Mesenchymal stem cell (in vitro differentiated cells and primary cell): ENCODE results near the gene MEAF6.

Experiments used
- DNase-seq: peaks from one replicate; pipeline ENCODE4 v3.0.0-alpha.2; 2013
- H2AFZ ChIP-seq: one replicate; pipeline ENCODE4 v1.6.1; 2013; ENCODE audit warnings: low read depth, mild to moderate bottlenecking, control low read depth, inconsistent platforms, low read length, moderate library complexity
- H2AK5ac ChIP-seq: 2 replicates; pipeline ENCODE4 v1.6.1; 2013; ENCODE audit warnings: low read length, moderate library complexity, mild to moderate bottlenecking, inconsistent platforms; ENCODE audit not compliant: severe bottlenecking
- H2BK120ac ChIP-seq: one replicate; pipeline ENCODE4 v1.6.1; 2013; ENCODE audit warnings: low read depth, mild to moderate bottlenecking, inconsistent platforms, low read length, moderate library complexity
- H2BK12ac ChIP-seq, 2 experiments: one replicate each; pipeline ENCODE4 v1.6.1; 2013; ENCODE audit warnings: inconsistent platforms in 2 of 2, low read length in 2 of 2, mild to moderate bottlenecking in 2 of 2, moderate library complexity in 2 of 2, control low read depth in 1 of 2
- H2BK15ac ChIP-seq: one replicate; pipeline ENCODE4 v1.6.1; 2013; ENCODE audit warnings: mild to moderate bottlenecking, low read depth, inconsistent platforms; ENCODE audit not compliant: poor library complexity, severe bottlenecking
- H2BK5ac ChIP-seq: 2 replicates; pipeline ENCODE4 v1.6.1; 2013; ENCODE audit warnings: low read depth, mild to moderate bottlenecking, low read length, control low read depth, inconsistent platforms; ENCODE audit not compliant: poor library complexity, severe bottlenecking
- H3K14ac ChIP-seq, 2 experiments: one replicate each; pipeline ENCODE4 v1.6.1; 2013; ENCODE audit warnings: inconsistent platforms in 2 of 2, low read length in 2 of 2, control low read depth in 1 of 2, mild to moderate bottlenecking in 1 of 2, moderate library complexity in 1 of 2
- H3K18ac ChIP-seq, 2 experiments: one replicate each; pipeline ENCODE4 v1.6.1; 2013; ENCODE audit warnings: inconsistent platforms in 2 of 2, low read length in 2 of 2, control low read depth in 1 of 2, low read depth in 1 of 2, mild to moderate bottlenecking in 1 of 2
- H3K23ac ChIP-seq, 2 experiments: one replicate each; pipeline ENCODE4 v1.6.1; 2013; ENCODE audit warnings: inconsistent platforms in 2 of 2, low read length in 2 of 2, mild to moderate bottlenecking in 2 of 2, moderate library complexity in 2 of 2, control low read depth in 1 of 2
- H3K27ac ChIP-seq: 2 replicates; pipeline ENCODE4 v1.5.1; 2013; ENCODE audit warnings: mild to moderate bottlenecking, moderate library complexity, low read length, control low read depth, inconsistent platforms; ENCODE audit not compliant: poor library complexity, severe bottlenecking
- H3K27me3 ChIP-seq, 2 experiments: 2 replicates each; pipeline versions ENCODE4 v1.6.1 to v1.7.0; 2013; ENCODE audit warnings: low read length in 2 of 2, mild to moderate bottlenecking in 2 of 2, moderate library complexity in 2 of 2, control low read depth in 1 of 2, inconsistent platforms in 1 of 2; ENCODE audit not compliant: control insufficient read depth in 1 of 2, insufficient read depth in 1 of 2
- H3K36me3 ChIP-seq, 2 experiments: 2 replicates each; pipeline versions ENCODE4 v1.6.1 to v1.7.0; 2013; ENCODE audit warnings: low read length in 2 of 2, control low read depth in 1 of 2, inconsistent platforms in 1 of 2, low read depth in 1 of 2, mild to moderate bottlenecking in 1 of 2; ENCODE audit not compliant: insufficient read depth in 2 of 2, control insufficient read depth in 1 of 2
- H3K4ac ChIP-seq, 2 experiments: one replicate each; pipeline ENCODE4 v1.6.1; 2013; ENCODE audit warnings: inconsistent platforms in 2 of 2, low read length in 2 of 2, mild to moderate bottlenecking in 2 of 2, moderate library complexity in 2 of 2, control low read depth in 1 of 2, low read depth in 1 of 2
- H3K4me1 ChIP-seq: 2 replicates; pipeline ENCODE4 v1.6.1; 2013; ENCODE audit warnings: low read depth, low read length, control low read depth; ENCODE audit not compliant: control insufficient read depth, insufficient read depth
- H3K4me2 ChIP-seq: 2 replicates; pipeline ENCODE4 v1.6.1; 2013; ENCODE audit warnings: low read length, mild to moderate bottlenecking, inconsistent platforms; ENCODE audit not compliant: poor library complexity, severe bottlenecking
- H3K4me3 ChIP-seq, 2 experiments: 2 replicates each; pipeline versions ENCODE4 v1.5.1 to v1.7.0; 2013; ENCODE audit warnings: low read length in 2 of 2, mild to moderate bottlenecking in 2 of 2, control low read depth in 1 of 2, low read depth in 1 of 2; ENCODE audit not compliant: insufficient read depth in 1 of 2
- H3K79me1 ChIP-seq: replicated peaks from 2 replicates; pipeline ENCODE4 v1.6.1; 2013; ENCODE audit warnings: mild to moderate bottlenecking, control low read depth, low read length, inconsistent platforms; ENCODE audit not compliant: poor library complexity, severe bottlenecking
- H3K9ac ChIP-seq: 2 replicates; pipeline ENCODE4 v1.7.0; 2013; ENCODE audit warnings: mild to moderate bottlenecking, low read length, moderate library complexity
- H3K9me3 ChIP-seq: 2 replicates; pipeline ENCODE4 v1.7.0; 2013; ENCODE audit warnings: mild to moderate bottlenecking, low read length; ENCODE audit not compliant: control insufficient read depth
- H4K8ac ChIP-seq: one replicate; pipeline ENCODE4 v1.6.1; 2013; ENCODE audit warnings: inconsistent platforms, mild to moderate bottlenecking, low read length, moderate library complexity
- H4K91ac ChIP-seq: one replicate; pipeline ENCODE4 v1.6.1; 2013; ENCODE audit warnings: mild to moderate bottlenecking, low read length, inconsistent platforms
- WGBS: methylation state at CpG from one replicate; pipeline ENCODE4 v1.1.7; 2013; ENCODE audit warnings: mixed read lengths; 5-methylcytosine and 5-hydroxymethylcytosine counted together

The MEAF6 gene

GRCh38 chr1:37469386-37469785 is 45.2 kb downstream of the MEAF6 start:
- no peak overlapping the region for H4K91ac ChIP-seq
- no peak overlapping the region for H3K4ac ChIP-seq
- H3K9ac ChIP-seq: no peak overlapping the region
- no peak overlapping the region for H2BK120ac ChIP-seq
- peaks cover 0 to 12% of the 10 kb centered on the region in 2 experiments for H3K36me3 ChIP-seq
- no peak overlapping the region for H3K23ac ChIP-seq
- peak overlapping the region in 1 of 2 experiments; percentile 69 for H2BK12ac ChIP-seq
- H3K9me3 ChIP-seq: no peaks in the 10 kb centered on the region
- H2BK15ac ChIP-seq: no peak overlapping the region
- peaks cover 24% of the 10 kb centered on the region for H3K4me1 ChIP-seq
- no peaks in the 10 kb centered on the region for H3K27me3 ChIP-seq
- no peak overlapping the region for H2BK5ac ChIP-seq
- peak overlapping the region; percentile 37 for H2AK5ac ChIP-seq
- no peak overlapping the region for H3K14ac ChIP-seq
- H3K4me2 ChIP-seq: no peak overlapping the region
- no peak overlapping the region for H3K27ac ChIP-seq
- H3K18ac ChIP-seq: no peak overlapping the region
- DNase-seq: no peak
- H3K4me3 ChIP-seq: no peak overlapping the region
- no peak overlapping the region for H4K8ac ChIP-seq
- no peak overlapping the region for H2AFZ ChIP-seq
- peaks cover 25% of the 10 kb centered on the region for H3K79me1 ChIP-seq
- WGBS: 95% methylated on average over 1 of the region's 3 CpGs

- Histone ChIP-seq H3K4ac (no peak overlapping the region), H2BK120ac (no peak overlapping the region), H4K8ac (no peak overlapping the region), H3K4me2 (no peak overlapping the region), H3K27me3 (no peaks in the 10 kb centered on the region), H4K91ac (no peak overlapping the region), H3K4me1 (peaks cover 21% of the 10 kb centered on the region), H3K9me3 (no peaks in the 10 kb centered on the region), H2AFZ (no peak overlapping the region), H3K23ac (no peak overlapping the region), H3K4me3 (no peak overlapping the region), H3K36me3 (peaks cover 0 to 12% of the 10 kb centered on the region in 2 experiments), H2BK5ac (no peak overlapping the region), H3K18ac (no peak overlapping the region), H3K27ac (no peak overlapping the region), H3K79me1 (peaks cover 25% of the 10 kb centered on the region), H2BK15ac (peak overlapping the region; percentile 56), H3K14ac (no peak overlapping the region), H3K9ac (no peak overlapping the region), H2BK12ac (no peak overlapping the region), H2AK5ac (no peak overlapping the region)
- no peak for DNase-seq
- WGBS: 100% methylated on average over 3 of the region's 5 CpGs
Observed at GRCh38 chr1:37468037-37468436, 46.5 kb downstream of the MEAF6 start.

DNA sequence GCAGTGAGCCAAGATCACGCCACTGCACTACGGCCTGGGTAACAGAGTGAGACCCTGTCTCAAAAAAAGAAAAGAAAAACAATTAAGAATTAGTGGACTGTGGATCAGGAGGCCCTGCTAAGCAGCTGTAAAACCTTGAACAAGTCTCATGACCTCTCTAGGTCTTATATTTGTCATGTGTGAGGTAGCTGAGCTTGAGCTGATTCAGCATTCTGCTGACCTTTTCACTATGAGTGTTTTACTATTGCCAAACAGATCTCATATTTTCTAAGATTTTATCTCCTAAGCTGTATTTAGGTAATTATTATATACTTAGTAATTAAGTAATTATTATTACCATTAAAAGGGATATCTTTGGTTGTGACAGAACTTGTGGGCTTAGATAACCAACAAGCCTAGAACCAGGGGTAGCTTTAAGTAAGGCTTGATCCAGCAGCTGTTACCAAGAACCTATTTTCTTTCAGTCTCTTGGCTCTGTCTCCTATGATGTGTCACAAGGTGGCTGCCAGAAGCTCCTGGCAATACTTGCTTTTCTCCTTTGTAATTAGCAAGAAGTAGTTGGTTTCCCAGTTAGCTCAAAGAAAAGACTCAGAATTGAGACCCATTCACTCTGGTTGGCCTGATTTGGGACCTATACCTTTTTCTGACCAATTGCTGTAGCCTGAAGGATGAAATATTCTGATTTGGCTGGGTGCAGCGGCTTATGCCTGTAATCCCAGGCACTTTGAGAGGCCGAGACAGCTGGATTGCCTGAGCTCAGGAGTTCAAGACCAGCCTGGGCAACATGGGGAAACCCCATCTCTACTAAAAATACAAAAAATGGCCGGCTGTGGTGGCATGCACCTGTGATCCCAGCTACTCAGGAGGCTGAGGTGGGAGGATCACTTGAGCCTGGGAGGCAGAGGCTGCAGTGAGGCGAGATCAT is 48.7 kb downstream of the MEAF6 start:
- peaks cover 8% of the 10 kb centered on the region for H3K4me1 ChIP-seq
- H2BK15ac ChIP-seq: no peak overlapping the region
- H3K9me3 ChIP-seq: no peaks in the 10 kb centered on the region
- H3K27ac ChIP-seq: no peak overlapping the region
- peak overlapping the region; percentile 13 for H4K91ac ChIP-seq
- H3K23ac ChIP-seq: no peak overlapping the region
- peak overlapping the region; percentile 61 for H3K9ac ChIP-seq
- H2AFZ ChIP-seq: no peak overlapping the region
- H3K27me3 ChIP-seq: no peaks in the 10 kb centered on the region
- no peak overlapping the region for H2BK120ac ChIP-seq
- no peak overlapping the region for H3K4ac ChIP-seq
- H3K18ac ChIP-seq: peak overlapping the region in 1 of 2 experiments; percentile 57
- H3K36me3 ChIP-seq: peaks cover 0 to 15% of the 10 kb centered on the region in 2 experiments
- H2BK5ac ChIP-seq: no peak overlapping the region
- no peak overlapping the region for H3K4me2 ChIP-seq
- H3K14ac ChIP-seq: no peak overlapping the region
- peak overlapping the region in 1 of 2 experiments; percentile 54 for H2BK12ac ChIP-seq
- no peak overlapping the region for H2AK5ac ChIP-seq
- H3K79me1 ChIP-seq: peaks cover 28% of the 10 kb centered on the region
- no peak overlapping the region for H3K4me3 ChIP-seq
- DNase-seq: peak; percentile 48
- peak overlapping the region; percentile 75 for H4K8ac ChIP-seq
- 80% methylated on average over 6 of the region's 6 CpGs for WGBS

DNA sequence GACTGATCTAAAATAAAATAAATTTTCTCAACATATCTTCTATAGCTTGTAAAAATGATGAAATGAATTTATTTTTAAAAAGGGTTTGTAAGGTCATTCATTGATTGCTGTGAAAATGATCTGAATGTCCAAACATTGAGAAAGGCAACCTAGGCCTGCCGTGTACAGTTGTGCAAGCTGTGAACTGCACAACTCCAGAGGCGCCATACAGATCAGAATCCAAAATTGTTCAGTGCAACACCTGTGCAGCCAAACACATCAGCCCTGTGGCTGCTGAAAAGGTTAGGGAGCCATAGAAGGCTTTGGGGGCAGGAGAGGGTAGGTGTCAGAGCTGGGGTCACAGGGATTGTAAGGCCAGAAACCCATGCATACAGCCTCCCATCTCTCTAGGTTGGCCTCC is 50.1 kb downstream of the MEAF6 start:
- no peak overlapping the region for H3K23ac ChIP-seq

More for the DNA sequence above, 50.1 kb downstream of the MEAF6 start:
- H4K8ac ChIP-seq: no peak overlapping the region
- no peak overlapping the region for H3K14ac ChIP-seq
- H3K79me1 ChIP-seq: peaks cover 29% of the 10 kb centered on the region
- H3K18ac ChIP-seq: no peak overlapping the region
- H3K27ac ChIP-seq: no peak overlapping the region
- H4K91ac ChIP-seq: no peak overlapping the region
- no peak overlapping the region for H3K4me2 ChIP-seq
- H2BK120ac ChIP-seq: no peak overlapping the region
- H2BK5ac ChIP-seq: no peak overlapping the region
- H3K27me3 ChIP-seq: no peaks in the 10 kb centered on the region
- no peak overlapping the region for H2BK12ac ChIP-seq
- H3K4ac ChIP-seq: peak overlapping the region in 1 of 2 experiments; percentile 24
- H3K4me1 ChIP-seq: peaks cover 4% of the 10 kb centered on the region
- H2BK15ac ChIP-seq: no peak overlapping the region
- H3K4me3 ChIP-seq: no peak overlapping the region
- H2AK5ac ChIP-seq: no peak overlapping the region
- H3K36me3 ChIP-seq: peaks cover 0 to 18% of the 10 kb centered on the region in 2 experiments
- H3K9ac ChIP-seq: no peak overlapping the region
- 98% methylated on average over 2 of the region's 2 CpGs for WGBS
- no peaks in the 10 kb centered on the region for H3K9me3 ChIP-seq
- no peak for DNase-seq
- no peak overlapping the region for H2AFZ ChIP-seq
